Measurements from ENCODE around the gene FYN.

The FYN gene

DNA sequence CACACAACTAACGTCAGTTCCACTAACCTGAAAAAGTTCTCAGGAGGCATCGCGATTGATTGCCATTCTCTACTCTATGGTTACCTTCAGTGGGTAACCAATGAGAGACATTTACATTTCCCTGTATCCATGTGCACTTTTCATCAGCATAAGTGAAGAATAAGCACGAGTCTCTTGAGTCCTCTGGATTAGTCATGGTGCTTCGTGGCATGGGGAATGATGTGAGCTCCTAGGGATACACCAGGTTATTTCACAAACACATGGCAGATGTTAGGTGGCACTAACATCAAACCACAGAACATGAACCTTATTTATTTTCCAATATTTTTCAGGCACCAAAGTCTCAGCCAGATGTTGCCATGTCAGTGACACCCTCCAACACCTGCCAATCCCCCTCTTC is 64.0 kb downstream of the FYN start:
- no peak for DNase-seq

DNA sequence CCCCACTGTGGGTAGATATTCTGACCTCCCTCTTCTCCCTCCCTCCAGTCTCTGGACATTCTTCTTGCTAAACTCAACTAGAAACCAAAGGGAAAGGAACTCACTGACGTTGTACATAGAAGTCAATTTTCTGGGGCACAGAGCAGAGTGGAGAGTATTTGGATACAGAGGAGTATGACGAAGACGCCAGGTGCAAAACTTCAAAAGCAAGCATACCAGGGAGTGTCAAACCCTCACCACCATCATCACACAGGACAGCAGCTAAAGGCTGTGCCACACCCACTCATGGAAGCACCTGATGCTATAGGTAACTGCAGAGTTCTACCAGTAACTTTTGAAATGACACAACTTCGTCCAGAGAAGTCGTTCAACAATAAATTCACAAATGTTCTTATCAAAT is 64.8 kb downstream of the FYN start:
- no peak for DNase-seq

DNA sequence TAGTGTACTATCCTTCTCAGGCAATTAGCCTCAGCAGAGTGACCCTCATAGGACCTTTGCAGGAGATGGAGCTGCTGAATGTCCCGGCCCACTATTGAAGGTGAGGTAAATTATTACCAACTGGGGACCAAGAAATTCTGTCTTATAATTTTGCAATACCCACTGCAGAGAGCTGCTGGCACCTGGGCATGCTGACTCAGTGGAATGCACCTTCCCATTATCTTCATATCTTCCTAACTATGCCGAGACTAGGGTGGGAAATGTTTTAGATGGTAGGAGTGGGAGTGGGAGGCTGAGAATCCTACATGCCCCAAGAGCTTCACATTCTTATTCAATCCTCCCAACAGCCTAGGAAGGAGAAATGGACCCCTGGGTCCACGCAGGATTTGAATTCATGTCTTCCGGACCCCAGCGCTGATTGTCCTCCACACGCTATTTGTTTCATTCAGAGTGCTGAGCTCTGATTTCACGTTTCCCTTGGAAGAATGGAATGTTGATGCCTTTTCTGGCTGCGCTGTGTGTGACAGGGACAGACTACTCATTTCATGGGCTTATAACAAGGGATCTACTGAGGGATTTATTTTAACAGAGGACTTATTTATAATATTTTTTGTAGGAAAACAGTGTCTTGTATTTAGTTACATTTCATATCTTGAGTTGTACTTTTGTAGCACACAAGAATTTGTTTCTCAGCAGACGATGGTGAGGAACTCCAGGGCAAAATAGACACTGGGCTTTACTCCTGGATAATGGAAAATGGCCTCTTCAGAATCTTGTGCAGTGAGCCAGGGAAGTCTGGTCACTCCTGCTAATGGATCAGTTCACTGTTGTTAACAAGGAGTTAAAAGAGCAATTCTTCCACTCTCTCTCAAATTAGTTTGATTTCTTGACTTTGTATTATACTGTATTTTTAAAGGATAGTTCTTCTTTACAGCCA is 66.4 kb downstream of the FYN start:
- DNase-seq = peak in 1 of 56 donors; percentile 14

DNA sequence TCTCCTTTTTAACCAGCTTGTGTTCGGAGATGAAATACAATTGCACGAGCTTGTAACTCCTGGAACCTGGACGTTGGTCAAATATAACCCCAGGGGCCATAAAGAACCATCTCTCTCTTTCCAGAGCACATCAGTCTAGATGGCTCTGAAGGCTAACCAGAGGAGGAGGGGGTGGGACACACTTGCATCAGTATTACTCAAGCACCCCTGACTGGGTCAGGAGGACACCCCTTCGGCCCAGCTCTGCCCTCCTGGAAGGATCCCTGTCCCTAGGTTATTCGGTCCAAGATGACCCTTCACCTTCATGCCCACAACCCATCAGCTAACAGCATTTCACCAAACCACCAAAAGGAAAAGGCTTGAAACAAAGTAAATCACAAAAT is 67.1 kb downstream of the FYN start:
- no peak for DNase-seq

DNA sequence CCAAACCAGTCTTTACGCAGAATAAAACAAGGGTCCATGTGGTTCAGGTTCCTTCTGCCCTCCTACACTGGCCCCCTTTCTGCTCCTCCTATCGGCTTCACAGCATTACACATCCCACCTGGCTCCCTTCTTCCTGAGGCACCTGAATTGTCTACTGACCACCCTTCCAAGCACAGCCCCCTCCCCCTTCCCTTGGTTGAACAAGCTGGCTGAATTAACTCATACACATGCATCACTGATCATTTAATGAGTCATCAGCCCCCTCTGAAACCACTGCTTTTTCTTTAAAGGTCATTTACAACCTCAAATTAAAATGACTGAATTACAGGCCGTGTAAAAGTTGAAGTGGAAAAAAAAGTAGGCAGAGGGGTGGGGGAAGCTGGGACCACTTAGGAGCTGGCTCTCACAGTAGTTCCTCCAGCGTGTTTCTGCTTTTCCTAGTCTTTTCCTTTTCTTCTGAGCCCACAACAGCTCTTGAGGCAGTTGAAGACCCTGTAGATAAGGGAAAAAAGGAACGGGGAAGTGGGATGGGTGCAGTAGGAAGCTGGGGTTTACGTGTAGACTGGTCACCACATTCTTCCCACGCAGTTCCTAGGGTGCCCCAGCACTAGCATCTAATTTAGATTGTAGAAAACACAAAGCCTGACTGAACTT is 67.6 kb downstream of the FYN start:
- no peak for DNase-seq

DNA sequence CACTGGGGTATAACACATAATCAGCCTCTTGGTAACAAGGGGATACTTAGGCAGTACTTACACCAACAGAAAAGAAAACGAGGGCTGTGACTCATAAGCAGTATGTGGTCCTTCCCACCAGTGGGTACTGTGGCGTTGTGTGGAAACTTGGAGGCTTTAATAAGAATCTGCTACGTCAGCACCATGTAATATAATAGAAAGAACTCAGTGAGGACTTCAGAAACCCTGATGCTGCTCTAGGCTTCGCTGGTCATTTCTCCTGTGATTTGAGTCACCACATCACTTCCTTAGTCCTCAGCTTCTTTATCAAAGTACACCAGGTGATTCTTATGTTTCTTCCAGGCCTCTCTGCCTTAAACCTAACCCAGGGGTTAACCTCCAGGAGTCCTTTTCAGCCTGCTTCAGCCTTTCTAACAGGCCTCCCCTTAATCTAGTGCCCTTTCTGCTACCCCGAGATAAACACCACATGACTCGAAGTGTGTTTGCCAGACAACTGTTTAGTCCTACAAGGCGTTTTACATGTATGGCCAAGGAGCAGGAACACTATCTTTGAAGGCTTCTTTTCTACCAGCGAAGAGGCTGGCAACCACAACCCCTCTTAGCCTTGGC is 68.5 kb downstream of the FYN start:
- DNase-seq = peak in 5 of 56 donors; percentile 18 to 37 (median 26)

DNA sequence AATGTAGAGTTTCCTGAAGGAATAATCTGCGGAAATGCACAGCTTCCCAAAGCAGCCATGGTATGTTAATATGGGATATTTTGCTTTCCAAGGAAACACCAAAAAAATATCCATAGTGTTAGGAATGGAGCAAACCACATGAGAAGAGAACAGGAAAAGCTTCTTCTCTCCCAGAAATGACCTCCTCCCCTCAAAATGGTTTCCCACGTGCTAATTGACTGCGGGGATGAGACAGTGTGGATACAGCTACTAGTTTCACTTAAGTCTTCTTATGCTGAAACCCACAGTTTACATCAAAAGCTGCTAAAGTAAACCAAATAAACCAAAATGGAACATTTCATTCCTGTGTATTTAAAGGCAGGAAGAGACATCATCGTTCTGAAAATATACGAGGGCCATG is 69.4 kb downstream of the FYN start:
- no peak for DNase-seq

DNA sequence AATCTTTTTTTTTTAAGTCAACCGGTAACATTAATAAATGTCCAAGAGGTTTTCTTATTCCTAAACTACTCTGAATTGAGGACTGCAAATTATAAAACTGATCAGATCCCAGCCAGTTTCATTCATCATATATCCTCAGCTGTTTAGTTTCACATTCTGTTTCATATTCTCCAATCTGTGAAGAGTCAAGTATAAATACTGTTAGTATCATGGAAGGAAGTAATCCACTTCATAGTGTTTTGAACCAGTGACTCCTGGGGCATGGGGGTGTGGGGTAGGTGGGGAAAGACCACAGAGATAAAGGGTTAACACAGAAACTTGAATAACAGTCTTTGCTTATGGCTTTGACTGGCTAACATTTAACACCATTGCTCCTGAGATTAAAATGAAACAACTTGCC is 69.9 kb downstream of the FYN start:
- no peak for DNase-seq

DNA sequence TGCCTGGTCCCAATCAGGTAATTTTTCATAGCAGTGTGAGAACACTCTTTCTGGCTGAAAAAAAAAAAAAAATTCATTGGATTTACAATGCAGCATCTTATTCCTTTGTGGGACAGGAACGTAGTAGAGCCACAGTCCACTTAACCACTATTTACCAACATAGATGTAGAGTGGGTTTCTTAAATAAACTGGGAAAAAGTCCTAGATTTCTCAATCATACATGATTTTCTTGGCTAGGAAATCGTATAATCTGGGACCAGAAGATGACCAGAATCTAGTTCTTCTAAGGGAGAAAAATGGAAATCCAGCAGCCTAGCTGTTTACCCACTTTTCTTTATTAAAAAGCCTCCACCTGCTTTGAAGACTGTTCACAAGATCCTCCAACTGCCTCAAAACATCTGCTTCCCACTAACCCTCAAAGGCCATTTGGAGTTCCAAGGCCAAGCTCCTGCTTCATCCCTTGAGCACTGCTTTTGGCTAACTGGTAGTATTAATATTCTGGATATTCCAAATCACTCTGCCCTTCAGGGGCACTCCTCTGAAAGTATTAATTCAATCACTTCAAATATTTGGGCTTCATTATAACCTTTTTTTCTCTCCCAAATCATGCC is 70.4 kb downstream of the FYN start:
- DNase-seq = no peak

DNA sequence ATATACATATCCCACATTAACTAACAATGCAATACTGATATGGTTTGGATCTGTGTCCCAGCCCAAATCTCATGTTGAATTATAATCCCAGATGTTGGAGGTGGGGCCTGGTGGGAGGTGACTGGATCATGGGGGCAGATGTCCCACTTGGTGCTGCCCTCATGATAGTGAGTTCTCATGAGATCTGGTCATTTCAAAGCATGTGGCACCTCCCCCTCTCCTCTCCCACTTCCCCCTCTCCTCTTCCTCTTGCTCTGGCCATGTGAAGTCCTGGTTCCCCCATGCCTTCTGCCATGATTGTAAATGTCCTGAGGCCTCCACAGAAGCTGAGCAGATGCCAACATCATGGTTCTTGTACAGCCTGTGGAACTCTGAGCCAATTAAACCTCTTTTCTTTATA is 71.2 kb downstream of the FYN start:
- DNase-seq = no peak

DNA sequence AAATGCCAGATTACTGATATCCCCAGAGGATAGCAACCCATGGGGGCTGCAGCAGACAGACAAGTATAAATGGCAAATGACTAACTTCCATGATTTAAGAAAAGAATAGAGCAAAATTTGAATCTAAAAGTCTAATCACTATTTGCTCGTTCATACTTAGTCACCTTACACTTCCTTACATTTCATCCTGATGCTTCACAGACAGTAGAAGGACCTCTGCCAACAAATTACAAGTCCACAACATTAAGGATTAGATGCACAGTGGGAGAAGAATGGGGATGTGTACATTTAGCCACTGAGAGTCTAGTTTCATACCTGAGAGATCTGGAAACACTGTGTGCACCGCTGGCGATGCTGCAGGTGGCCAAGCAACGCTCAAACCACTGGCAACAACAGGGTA is 72.4 kb downstream of the FYN start:
- DNase-seq = no peak

DNA sequence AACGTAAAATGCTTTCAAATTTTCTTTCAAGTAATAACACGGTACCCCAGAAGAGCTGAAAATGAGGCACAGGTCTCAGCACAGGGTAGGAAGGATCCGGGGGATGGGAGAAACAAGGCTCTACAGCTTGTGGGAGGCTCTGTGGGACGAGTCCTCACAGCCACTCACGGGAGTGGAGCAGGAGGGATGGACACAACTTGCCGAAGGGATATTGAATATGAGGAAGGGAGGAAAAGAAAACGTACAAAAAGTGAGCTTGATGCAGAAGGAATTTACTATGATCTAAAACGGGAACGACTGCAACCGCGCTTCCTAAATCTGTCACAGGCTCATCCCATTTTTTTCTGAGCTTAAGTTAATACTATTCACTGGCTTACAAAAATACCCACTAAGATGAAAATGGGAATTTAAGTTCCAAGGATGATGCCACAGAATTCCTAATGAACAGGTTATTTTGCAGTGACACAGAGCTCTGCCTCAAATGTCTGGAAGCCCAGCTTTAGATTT is 72.9 kb downstream of the FYN start:
- DNase-seq = no peak

DNA sequence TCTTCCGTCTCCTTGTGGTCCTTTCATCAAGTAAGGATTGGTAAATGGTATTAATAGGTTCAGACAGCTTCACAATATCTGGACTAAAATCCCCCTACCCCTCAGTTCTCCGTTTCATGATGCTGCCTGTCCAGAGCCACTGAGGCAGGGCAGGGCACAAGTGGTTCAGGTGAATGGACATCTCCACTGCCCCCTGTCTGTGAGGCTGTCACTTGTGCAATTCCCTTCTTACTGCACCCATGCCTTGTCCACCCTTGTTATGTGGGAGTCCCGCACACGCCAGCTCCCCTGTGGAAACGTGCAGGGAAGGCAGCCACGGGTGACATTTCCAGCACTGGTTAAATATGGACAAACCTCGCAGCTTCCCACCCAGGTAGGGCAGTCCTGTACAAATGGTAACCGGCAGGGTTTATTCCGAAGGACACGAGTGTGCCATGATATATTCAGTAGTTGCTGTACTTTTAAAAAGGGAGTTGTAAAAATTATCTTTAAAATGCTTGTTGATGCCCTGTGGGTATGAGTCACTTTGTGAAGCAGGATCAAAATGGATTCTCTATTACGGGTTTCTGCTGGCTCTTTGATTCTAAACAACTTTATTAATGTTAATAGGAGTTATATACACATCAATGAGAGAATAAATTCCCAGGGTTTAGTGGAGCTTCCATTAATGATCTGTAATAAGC is 73.5 kb downstream of the FYN start:
- no peak for DNase-seq

DNA sequence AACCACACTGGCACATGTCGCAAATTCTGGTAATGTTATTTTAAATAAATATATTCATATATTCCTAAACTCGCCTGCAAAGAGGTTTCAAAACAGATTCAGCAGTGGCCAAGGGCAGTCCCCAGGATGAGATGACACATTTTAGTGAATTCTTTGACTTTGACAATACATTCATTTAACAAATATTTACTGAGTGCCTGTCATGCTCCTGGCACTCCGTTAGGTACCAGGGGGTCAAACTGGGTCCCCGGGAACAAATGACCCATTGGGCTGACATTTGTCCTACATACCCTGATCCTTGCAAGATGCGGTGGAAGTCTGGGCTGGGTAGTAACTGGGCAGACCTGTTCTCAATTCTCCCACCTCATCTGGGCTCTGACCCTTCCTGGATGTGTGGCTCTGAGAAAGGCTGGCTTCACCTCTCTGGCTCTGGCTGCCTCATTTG is 74.9 kb downstream of the FYN start:
- DNase-seq = peak in 2 of 56 donors; percentile 17 to 30

DNA sequence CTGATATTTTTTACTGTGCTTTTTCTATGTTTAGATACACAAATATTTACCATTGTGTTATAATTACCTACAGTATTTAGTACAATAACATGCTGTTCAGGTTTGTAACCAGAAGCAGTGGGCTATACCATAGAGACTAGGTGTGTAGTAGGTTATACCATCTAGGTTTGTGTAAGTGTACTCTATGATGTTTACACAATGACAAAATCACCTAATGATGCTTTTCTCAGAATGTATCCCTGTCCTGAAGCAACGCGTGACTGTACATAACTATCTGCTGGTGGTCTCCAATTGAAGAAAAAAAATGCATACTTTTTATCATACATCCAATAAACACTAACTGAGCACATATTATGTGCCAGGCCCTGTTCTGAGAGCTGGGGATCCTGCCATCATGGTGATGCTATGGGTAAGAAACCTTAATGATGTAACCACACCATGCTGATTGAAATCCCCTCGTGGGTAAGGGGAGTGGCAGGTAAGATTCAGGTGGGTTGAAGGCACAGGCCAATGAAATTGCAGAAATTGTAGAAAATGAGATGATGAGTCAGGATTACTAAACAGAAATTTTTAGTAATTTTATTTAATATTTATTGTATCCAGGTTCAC is 76.8 kb downstream of the FYN start:
- DNase-seq = no peak

DNA sequence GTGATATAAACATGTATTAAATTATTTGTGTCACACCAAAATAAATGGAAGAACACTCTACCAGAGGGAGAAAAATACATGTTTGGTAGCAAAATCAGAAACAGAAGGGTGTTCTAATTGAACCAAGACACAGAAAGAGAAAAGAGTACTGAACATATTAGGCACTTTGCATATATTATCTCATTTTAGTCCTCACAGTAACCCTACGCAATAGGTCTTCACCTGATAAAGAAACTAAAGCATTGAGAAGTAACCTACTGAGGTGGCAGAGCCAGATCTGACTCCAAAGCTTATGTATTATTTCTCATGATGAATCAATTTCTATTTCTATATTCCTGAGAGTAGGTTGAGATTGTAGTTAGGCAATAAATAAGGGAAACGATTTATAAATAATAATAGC is 77.7 kb downstream of the FYN start:
- DNase-seq = no peak

DNA sequence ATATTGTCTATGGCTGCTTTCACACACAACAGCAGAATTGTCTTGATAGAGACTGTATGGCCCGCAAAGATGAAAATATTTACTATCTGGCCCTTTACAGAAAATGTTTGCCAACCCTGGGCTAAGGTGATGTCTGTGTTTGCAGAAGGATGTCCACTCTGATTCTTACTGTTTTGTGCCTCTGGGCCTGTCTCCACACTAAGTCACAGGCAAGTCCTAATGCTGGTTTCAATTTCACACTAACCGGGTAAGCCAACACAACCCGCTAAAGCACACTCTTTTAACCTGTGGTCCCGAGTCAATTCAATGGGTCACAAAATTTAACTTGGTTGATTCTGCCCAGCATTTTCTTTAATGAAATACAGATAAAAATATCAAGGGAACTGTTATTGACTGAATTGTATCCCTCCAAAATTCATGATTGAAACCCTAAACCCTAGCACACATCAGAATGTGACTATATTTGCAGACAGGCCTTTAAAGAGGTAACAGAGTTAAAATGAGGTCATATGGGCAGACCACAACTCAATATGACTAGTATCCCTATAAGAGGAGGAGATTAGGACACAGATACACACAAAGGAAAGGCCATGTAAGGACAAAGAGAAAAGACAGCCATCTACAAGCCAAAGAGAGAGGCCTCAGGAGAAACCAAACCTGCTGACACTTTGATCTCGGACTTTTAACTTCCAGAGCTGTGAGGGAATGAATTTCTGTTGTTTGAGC is 78.4 kb downstream of the FYN start:
- DNase-seq = no peak

DNA sequence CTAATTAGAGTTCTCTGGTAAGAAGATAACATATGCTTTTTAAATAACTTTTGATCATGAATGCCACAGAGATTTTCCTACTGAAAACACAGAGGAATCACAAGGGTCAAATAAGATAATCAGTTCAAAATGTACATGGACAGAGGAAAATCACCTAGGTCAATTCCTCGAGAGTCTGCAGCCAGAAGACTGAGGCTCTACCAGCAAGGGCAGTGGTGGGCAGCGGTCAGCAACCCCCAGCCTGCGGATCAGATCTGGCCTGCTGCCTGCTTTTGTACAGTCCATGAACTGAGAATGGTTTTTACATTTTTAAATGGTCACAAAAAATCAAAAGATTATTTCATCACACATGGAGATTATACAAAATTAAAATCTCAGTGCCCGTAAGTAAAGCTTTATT is 79.0 kb downstream of the FYN start:
- DNase-seq = no peak

DNA sequence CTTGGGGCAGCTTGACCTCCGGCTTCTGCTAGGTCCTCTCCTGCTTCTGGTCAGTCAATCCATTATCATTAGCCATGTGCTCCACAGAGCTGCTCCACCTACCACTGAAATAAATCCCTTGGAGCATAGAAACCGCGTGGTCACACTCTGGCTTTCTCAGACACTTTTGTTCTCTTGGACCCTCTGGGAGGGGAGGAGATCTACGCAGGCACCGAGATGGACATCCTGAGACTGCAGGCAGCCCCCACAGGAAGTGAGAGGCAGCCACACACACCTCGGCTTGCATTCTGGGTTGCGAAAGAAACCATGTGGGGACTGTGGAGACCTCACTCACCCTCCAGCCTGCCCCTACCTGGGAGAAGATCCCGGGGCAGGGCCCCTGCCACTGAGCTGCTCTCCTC is 79.5 kb downstream of the FYN start:
- no peak for DNase-seq
